Measurements from ENCODE around the gene ALKBH7.

- TF ChIP-seq POLR2AphosphoS5 (IDR thresholded peaks at IDR 0.05; ENCODE audit: low read depth) (no peak), CREB1 (CRISPR knock-in tag; IDR thresholded peaks at IDR 0.05; ENCODE audit: low read depth) (no peak), CTCF (conservative IDR thresholded peaks at IDR 0.05; ENCODE audit: low read depth in 2 of 2) (no peak), REST (IDR thresholded peaks at IDR 0.05; ENCODE audit: unreplicated experiment) (no peak), EZH2phosphoT487 (IDR thresholded peaks at IDR 0.05; ENCODE audit: unreplicated experiment) (no peak), EZH2 (IDR thresholded peaks at IDR 0.05; ENCODE audit: low read depth, unreplicated experiment) (no peak), ZNF114 (CRISPR knock-in tag; IDR thresholded peaks at IDR 0.05) (no peak), STAT1 (IDR thresholded peaks at IDR 0.05; ENCODE audit: unreplicated experiment) (no peak), NANOG (IDR thresholded peaks at IDR 0.05; ENCODE audit: borderline replicate concordance) (no peak), JUNB (IDR thresholded peaks at IDR 0.05; ENCODE audit: unreplicated experiment) (no peak), ETS1 (IDR thresholded peaks at IDR 0.05) (no peak), ZNF462 (CRISPR knock-in tag; IDR thresholded peaks at IDR 0.05) (no peak)
These were observed 2.3 kb downstream of the ALKBH7 start for GRCh38 chr19:6374711-6375410.
